Thoracic aorta (tissue), 2 donors: ENCODE results near the gene TBP. TPM values are rescaled to one million over a fixed set of nuclear protein-coding genes. Genes with fewer than 3 reads are reported as not detected.
"Not testable (repeated sequence)": the region's sequence is repeated elsewhere in the genome, so short reads cannot be mapped to it uniquely, and the experiment has no call there.

Experiments
- ATAC-seq: fragments of 150-250 bp; one replicate; pipeline ENCODE4 v1.8.0; 2017; ENCODE audit warnings: low read depth; ENCODE audit not compliant: insufficient number of reproducible peaks, low FRiP score
- DNase-seq: peaks from one replicate; pipeline ENCODE4 v3.0.0-alpha.2; 2020; ENCODE audit warnings: low spot score
- H3K27ac ChIP-seq, 2 donors: fragments of 200-600 bp; sonication (generic); 1 replicate in 1 of 2; 2 replicates in 1 of 2; pipeline ENCODE4 v1.5.1; 2016; ENCODE audit warnings: mild to moderate bottlenecking in 2 of 2, moderate library complexity in 2 of 2
- H3K27me3 ChIP-seq: fragments of 200-600 bp; sonication (generic); replicated peaks from 2 replicates; pipeline ENCODE4 v1.6.0; 2016; ENCODE audit warnings: mild to moderate bottlenecking; ENCODE audit not compliant: insufficient read depth
- H3K36me3 ChIP-seq: fragments of 200-600 bp; sonication (generic); one replicate; pipeline ENCODE4 v1.5.1; 2016
- H3K4me1 ChIP-seq, 2 donors: fragments of 200-600 bp; sonication (generic); 1 replicate in 1 of 2; 2 replicates in 1 of 2; pipeline versions ENCODE4 v1.5.1 to v1.6.0; 2016; ENCODE audit warnings: low read depth in 2 of 2, mild to moderate bottlenecking in 1 of 2; ENCODE audit not compliant: control insufficient read depth in 1 of 2
- H3K4me3 ChIP-seq: fragments of 200-600 bp; sonication (generic); 2 replicates; pipeline ENCODE4 v1.5.1; 2016; ENCODE audit warnings: mild to moderate bottlenecking
- H3K9me3 ChIP-seq: fragments of 200-600 bp; sonication (generic); 2 replicates; pipeline ENCODE4 v1.5.1; 2016
- total RNA-seq, 2 donors: library from RNA; depleted of rRNA; stranded (reverse); fragments of >200 nt; gene quantifications; one replicate each; pipeline versions ENCODE4 v1.1.0 to v1.2.3, GENCODE V29; 2016
- TF ChIP-seq, protein P1 (sequence below): fragments of 200-600 bp; sonication (generic); IDR thresholded peaks from one replicate; pipeline ENCODE4 v1.5.1; 2019; ENCODE audit warnings: antibody characterized with exemption

TBP gene
- total RNA-seq, 2 donors from 2014 or later, result 8.0 to 16.6 TPM

DNA sequence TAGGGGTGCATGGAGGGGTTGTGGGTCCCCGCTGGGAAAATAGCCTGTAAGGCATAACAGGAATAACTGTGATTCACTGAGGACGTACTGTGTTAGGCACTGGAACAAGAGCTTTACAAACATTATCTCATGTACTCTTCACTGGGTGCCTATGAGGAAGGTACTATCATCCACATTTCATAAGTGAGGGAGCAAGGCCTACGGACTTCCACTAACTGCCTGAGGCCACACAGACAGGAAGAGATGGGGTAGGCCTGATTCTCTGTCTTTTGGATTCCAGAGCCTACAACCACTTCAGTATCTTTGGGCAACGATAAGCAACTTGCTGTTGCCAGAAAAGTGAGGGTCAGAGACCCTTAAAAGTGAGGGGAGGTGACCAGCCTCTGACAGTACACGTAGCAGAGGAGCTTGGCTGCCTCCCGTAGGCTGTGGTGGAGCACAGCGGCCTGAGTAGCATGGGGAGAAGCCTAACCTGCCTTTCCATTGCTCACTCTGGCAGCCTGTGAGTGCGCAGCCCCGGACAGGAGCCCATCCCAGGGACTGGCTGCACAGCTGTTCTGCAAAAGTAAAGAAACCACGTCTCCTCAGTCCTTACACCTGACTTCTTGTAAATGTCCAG is 31.5 kb upstream of the TBP start:
- no peak for DNase-seq
- ATAC-seq, result no peak
- no peaks in the 10 kb centered on the region for H3K9me3 ChIP-seq
- no peak overlapping the region for H3K27ac ChIP-seq
- no peaks in the 10 kb centered on the region for H3K36me3 ChIP-seq
- H3K4me3 ChIP-seq, result no peak overlapping the region
- no peaks in the 10 kb centered on the region for H3K27me3 ChIP-seq
- H3K4me1 ChIP-seq, result no peaks in the 10 kb centered on the region
- TF ChIP-seq, protein P1, sequence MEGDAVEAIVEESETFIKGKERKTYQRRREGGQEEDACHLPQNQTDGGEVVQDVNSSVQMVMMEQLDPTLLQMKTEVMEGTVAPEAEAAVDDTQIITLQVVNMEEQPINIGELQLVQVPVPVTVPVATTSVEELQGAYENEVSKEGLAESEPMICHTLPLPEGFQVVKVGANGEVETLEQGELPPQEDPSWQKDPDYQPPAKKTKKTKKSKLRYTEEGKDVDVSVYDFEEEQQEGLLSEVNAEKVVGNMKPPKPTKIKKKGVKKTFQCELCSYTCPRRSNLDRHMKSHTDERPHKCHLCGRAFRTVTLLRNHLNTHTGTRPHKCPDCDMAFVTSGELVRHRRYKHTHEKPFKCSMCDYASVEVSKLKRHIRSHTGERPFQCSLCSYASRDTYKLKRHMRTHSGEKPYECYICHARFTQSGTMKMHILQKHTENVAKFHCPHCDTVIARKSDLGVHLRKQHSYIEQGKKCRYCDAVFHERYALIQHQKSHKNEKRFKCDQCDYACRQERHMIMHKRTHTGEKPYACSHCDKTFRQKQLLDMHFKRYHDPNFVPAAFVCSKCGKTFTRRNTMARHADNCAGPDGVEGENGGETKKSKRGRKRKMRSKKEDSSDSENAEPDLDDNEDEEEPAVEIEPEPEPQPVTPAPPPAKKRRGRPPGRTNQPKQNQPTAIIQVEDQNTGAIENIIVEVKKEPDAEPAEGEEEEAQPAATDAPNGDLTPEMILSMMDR, result no peak

GRCh38 chr6:170523256-170524171 is 30.7 kb upstream of the TBP start:
- no peaks in the 10 kb centered on the region for H3K36me3 ChIP-seq
- no peaks in the 10 kb centered on the region for H3K4me1 ChIP-seq
- no peaks in the 10 kb centered on the region for H3K9me3 ChIP-seq
- no peak for DNase-seq
- H3K4me3 ChIP-seq, result no peak overlapping the region
- no peaks in the 10 kb centered on the region for H3K27me3 ChIP-seq
- no peak for ATAC-seq
- TF ChIP-seq, protein P1, result no peak
- H3K27ac ChIP-seq, result no peak overlapping the region

DNA sequence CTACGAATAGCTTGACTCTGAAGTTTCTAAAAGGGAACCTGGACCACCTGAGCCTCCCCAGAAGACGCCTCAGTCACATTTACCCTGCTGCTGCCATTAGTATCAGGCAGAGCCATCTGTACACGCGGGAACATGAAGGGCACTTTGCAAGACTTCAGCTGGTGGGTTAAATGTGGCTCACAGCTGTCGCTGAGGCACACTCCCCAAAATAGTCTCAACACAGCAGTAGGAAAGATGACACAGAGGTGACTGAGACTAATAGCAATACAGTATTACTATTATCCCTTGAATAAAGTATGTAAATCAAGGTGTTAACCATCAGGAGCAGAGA is 30.0 kb upstream of the TBP start:
- H3K27me3 ChIP-seq, result no peaks in the 10 kb centered on the region
- no peaks in the 10 kb centered on the region for H3K4me1 ChIP-seq
- TF ChIP-seq, protein P1, result no peak
- DNase-seq, result no peak
- no peaks in the 10 kb centered on the region for H3K9me3 ChIP-seq
- ATAC-seq, result no peak
- H3K36me3 ChIP-seq, result no peaks in the 10 kb centered on the region
- no peak overlapping the region for H3K27ac ChIP-seq
- no peak overlapping the region for H3K4me3 ChIP-seq

- Histone ChIP-seq H3K4me3 (no peak overlapping the region), H3K27ac (no peak overlapping the region), H3K27me3 (no peaks in the 10 kb centered on the region), H3K36me3 (no peaks in the 10 kb centered on the region), H3K4me1 (no peaks in the 10 kb centered on the region), H3K9me3 (no peaks in the 10 kb centered on the region)
- TF ChIP-seq, protein P1, result no peak
- no peak for DNase-seq
- ATAC-seq, result no peak
Measured at GRCh38 chr6:170525795-170526194, 28.4 kb upstream of the TBP start.

DNA sequence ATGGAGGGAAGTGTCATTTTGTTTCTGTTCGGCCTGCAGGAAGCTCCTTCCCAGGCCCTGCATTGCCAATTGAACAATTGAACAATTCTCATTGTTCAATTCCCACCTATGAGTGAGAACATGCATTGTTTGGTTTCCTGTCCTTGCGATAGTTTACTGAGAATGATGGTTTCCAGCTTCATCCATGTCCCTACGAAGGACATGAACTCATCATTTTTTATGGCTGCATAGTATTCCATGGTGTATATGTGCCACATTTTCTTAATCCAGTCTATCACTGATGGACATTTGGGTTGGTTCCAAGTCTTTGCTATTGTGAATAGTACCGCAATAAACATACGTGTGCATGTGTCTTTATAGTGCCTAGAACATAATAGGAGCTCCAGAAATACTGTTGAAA is 26.2 kb upstream of the TBP start:
- ATAC-seq, H3K4me1 ChIP-seq, H3K27me3 ChIP-seq, DNase-seq, H3K36me3 ChIP-seq, H3K4me3 ChIP-seq, H3K9me3 ChIP-seq, H3K27ac ChIP-seq: not testable (repeated sequence)
